HG02623 (cell line): ENCODE data around the gene P2RX6.

Experiments used
- ATAC-seq: cut with Tn5 transposase; IDR thresholded peaks from one replicate; pipeline ENCODE4 v1.9.1; 2021; ENCODE audit warnings: moderate library complexity; ENCODE audit not compliant: unreplicated experiment

Gene P2RX6

DNA sequence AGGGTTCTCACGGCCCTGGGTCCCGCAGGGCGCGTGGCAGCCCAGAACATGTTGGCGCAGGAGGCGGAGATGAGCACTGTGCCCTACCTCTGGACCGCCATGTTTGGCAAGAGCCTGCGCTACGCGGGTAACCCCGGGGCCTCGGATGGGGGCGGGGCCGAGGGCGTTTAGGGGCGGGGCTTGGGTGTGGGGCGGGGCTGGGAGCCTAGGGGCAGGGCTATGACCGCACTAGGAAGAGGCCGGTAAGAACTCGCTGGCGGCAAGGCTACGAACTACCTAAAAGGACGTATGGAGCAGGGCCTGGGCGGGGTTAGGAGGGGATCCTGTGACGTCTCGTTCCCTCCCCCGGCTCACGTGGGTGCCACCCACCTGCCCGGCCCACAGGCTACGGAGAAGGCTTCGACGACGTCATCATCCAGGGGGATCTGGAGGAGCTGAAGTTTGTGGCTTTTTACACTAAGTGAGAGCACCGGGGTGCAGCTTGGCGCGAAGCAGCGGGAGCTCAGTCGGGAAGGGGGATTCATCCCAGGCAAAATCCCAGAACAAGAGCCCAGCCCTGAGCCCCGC lies 35.6 kb upstream of the P2RX6 start:
- ATAC-seq = no peak

GRCh38 chr22:20979940-20980453 lies 35.0 kb upstream of the P2RX6 start:
- ATAC-seq = no peak

GRCh38 chr22:20980523-20980922 lies 34.4 kb upstream of the P2RX6 start:
- no peak for ATAC-seq

DNA sequence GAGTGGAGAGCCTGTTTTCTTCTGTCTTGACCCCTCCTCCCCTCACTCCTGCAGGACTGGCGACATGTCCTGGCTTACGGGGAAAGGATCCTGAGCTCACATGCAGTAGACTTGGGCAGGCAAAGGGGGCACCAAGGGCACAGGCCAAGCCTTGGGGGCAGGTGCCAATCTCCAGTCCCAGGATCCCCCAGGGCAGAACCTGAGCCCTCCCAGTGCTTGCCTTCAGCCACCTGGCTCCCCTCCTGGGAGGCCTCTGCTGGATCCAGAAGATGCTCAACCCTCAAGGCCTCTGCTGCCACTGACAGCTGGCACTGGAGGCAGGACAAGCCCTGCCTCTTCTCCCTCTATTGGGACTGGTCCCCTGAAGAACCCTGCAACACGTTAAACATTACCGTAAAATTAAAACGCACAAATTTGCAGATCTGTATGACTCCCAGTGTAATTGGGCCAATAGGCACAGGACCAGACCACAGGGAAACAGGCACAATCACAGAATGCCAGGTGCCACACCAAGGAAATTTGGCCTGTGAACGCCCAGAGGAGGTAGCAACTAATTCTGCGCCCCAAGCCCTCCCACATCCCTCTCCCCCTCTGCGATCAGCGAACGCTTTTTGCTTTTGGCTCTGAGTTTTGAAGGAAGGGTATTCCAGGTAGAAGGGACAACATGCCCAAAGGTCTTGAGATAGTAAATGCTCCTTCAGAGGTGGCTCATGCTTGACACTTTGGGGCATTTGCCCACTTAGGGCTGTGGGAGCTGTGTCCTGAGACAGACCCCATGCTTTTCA lies 33.8 kb upstream of the P2RX6 start:
- no peak for ATAC-seq

GRCh38 chr22:20981787-20982562 lies 33.0 kb upstream of the P2RX6 start, which contains the start of gene LZTR1:
Gene LZTR1 (plus strand): TSS chr22:20982297. CDS start chr22:20982372, 75 bp downstream.
- peak; percentile 76 for ATAC-seq

GRCh38 chr22:20982563-20982882 lies 32.4 kb upstream of the P2RX6 start:
- peak; percentile 6 for ATAC-seq

GRCh38 chr22:20983081-20983771 lies 31.7 kb upstream of the P2RX6 start:
- no peak for ATAC-seq

DNA sequence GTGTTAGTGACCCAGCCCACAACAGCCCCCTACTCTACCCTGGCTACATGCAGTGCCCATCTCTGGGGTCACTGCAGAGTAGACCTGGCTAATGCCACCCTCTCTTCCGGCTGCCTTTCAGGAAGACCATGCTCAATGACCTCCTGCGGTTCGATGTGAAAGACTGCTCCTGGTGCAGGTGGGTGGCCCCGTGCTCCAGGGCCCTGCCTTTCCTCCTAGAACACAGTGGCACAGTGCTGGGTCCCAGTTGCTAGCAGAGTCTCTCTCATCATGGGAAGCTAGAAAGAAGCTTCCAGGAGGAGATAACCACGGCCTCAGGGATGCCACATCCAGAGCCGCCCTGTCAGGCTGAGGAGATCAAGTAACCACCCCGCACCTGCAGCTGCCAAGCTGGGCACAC lies 29.2 kb upstream of the P2RX6 start:
- ATAC-seq = no peak

DNA sequence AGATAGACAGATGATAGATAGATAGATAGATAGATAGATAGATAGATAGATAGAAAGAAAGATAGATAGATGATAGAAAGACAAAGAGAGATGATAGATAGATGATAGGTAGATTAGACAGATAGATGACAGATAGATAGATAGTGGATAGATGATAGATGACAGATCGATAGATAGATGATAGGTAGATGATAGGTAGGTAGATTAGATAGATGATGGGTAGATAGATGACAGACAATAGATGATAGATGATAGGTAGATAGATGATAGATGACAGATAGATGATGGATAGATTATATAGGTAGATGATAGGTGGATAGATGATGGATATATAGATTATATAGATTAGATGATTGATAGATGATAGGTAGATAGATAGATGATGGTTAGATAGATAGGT lies 28.6 kb upstream of the P2RX6 start:
- no peak for ATAC-seq

DNA sequence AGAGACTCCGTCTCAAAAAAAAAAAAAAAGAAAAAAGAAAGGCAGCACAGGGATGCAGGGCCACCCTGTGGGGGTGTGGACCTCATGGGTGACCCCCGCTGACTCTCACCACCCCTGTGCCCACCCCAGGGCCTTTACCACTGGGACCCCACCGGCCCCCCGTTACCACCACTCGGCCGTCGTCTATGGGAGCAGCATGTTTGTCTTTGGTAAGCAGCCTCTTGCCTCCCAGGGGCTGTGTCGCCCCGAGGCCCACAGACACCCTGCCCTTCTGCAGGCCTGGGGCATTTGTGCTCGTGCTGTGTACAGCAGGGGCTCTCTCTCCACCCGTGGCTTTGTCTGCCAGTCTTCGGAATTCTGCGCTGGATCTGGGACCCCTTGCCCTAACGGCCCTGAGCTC lies 27.6 kb upstream of the P2RX6 start:
- no peak for ATAC-seq

DNA sequence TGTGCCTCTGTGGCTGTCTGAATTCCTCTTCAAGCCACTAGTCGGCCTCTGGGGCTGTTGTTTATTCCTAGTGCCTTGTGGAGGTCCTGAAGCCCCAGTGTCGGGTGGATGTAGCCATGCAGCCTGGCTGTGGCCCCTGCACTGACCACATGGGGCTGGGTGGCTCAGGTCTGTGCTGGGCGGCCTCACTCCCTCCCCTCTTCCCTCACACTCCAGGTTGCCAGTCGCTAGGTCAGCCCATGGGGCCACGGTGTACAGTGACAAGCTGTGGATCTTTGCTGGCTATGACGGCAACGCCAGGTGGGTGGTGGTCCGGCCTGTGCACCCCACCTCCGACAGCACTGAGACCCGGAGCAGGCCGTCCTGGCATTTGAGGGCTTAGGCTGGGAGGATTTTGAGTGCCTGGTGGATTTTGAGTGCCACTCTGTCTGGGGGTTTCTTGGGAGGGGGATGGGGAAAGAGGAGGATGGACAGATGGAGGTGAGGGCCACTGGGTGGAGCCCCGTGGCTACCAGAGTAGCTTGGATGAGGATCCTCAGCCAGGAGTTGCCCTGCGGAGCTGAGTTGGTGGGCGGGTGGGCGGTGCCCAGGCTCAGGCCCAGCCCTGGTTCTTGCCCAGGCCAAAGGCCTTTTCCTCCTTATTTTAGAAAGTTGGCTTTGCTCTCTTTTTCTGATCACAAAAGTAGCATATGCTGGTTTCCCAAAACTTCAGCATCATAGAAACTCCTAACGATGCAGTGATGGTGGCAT lies 26.2 kb upstream of the P2RX6 start:
- no peak for ATAC-seq

DNA sequence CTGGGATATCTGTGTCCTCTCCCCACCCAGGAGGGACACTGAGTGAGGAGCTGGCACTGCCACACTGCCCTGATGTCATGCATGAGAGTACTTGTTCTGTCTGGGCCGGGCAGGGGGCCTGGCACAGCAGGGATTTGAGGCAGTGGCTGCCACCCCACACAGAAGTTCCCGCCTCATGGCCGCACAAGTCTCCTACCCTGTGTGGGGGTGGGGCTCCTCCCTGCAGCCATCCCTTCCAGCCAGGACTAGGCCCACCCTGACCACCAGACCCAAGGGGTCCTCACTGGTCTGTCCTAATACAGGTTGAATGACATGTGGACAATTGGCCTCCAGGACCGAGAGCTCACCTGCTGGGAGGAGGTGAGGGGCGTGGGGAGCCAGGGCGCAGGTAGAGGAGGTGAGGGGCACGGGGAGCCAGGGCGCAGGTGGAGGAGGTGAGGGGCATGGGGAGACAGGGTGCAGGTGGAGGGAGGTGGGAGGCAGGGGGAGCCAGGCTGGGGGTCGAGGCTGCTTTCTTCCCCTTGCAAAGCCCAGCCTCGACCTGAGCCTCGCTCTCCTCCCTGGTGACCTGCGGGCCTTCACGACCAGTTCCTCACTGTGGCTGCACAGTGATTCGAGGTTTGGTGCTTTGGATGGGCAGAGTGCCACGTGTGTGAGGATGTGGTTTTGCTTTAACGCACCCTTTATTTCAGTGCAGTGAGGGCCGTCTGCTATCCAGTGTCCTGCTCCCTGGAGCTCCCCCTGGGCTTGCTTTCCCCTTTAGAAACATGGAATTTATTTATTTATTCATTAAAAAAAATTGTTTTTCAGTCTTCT lies 25.4 kb upstream of the P2RX6 start:
- ATAC-seq = no peak

- no peak for ATAC-seq
These were observed 24.5 kb upstream of the P2RX6 start for GRCh38 chr22:20990184-20991180.

- ATAC-seq = no peak
These were observed 23.5 kb upstream of the P2RX6 start for GRCh38 chr22:20991252-20992055.

DNA sequence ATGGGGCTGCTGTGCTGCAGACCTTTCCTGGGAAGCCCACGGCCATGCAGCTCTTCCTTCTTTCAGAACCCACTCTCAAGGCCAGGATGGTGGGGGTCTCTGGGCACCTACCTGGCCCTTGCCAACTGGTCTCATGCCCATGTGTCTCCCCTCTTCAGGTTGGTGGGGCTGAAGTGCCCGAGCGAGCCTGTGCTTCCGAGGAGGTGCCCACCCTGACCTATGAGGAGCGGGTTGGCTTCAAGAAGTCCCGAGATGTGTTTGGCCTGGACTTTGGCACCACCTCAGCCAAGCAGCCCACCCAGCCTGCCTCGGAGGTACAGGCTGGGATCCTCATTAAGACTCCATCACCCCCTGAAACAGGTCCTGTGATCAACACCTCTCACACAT lies 22.9 kb upstream of the P2RX6 start:
- ATAC-seq = no peak

- ATAC-seq = no peak
These were observed 22.3 kb upstream of the P2RX6 start for GRCh38 chr22:20992456-20993303.
